HL-60/S4 treated with phorbol 12-myristate 13-acetate at 8.2 ng/mL for 4 days and 3 days (cell line): ENCODE measurements around the gene PSG3.
"Not testable (repeated sequence)": the region's sequence is repeated elsewhere in the genome, so short reads cannot be mapped to it uniquely, and the experiment has no call there.

Source experiments
- in situ Hi-C: fragments of 300-500 bp; cut with MboI; formaldehyde crosslinking; loops from 2 replicates; pipeline ENCODE4 v1.15.0; 2022; ENCODE audit warnings: low sequenced_read_pairs

The PSG3 gene

GRCh38 chr19:42695811-42696503 lies 44.3 kb downstream of the PSG3 start:
- in situ Hi-C loops: no loop called here

GRCh38 chr19:42693760-42694350 lies 46.4 kb downstream of the PSG3 start:
- in situ Hi-C loops: no loop called here

GRCh38 chr19:42683917-42684513 lies 56.3 kb downstream of the PSG3 start:
- in situ Hi-C loops: no loop called here

- in situ Hi-C loops: not testable (repeated sequence)
Measured at GRCh38 chr19:42676326-42676725, 64.0 kb downstream of the PSG3 start.

GRCh38 chr19:42674549-42674948 lies 65.7 kb downstream of the PSG3 start:
- in situ Hi-C loops: not testable (repeated sequence)
